AG04450 (cell line): ENCODE data around the gene EPN3. TPM values are rescaled to one million over a fixed set of nuclear protein-coding genes. Genes with fewer than 3 reads are reported as not detected.
A peak's percentile ranks its signal among the peaks of the same experiment; 100 is the strongest.

Experiments
- CTCF ChIA-PET: fragments of 300-600, 350-600 bp; formaldehyde crosslinking; extraction: SDS; loops from one replicate; lab custom pipeline; 2022; ENCODE audit warnings: antibody characterized with exemption, inconsistent platforms; lab: Charles Lee
- POLR2A ChIA-PET: fragments of 350-600 bp; formaldehyde crosslinking; extraction: SDS; loops from one replicate; lab custom pipeline; 2021; ENCODE audit warnings: antibody characterized with exemption, inconsistent platforms; lab: Yijun Ruan, JAX
- DNase-seq: peaks from one replicate; pipeline ENCODE4 v3.0.0-alpha.2; 2011; ENCODE audit warnings: low read depth, low spot score
- H3K27ac ChIP-seq: one replicate; pipeline ENCODE4 v1.5.1; 2012; ENCODE audit warnings: low read depth, low read length, control low read depth
- H3K27me3 ChIP-seq: one replicate; pipeline ENCODE4 v1.6.0; 2012; ENCODE audit warnings: low read length; ENCODE audit not compliant: control insufficient read depth, insufficient read depth
- H3K4me3 ChIP-seq: 2 replicates; pipeline ENCODE4 v1.5.1; 2011; ENCODE audit warnings: mild to moderate bottlenecking, low read depth, low read length, control low read depth
- H3K9me3 ChIP-seq: 2 replicates; pipeline ENCODE4 v1.5.1; 2012; ENCODE audit warnings: low read length; ENCODE audit not compliant: control insufficient read depth, insufficient read depth
- CTCF ChIP-seq: IDR thresholded peaks from 2 replicates; pipeline ENCODE4 v1.5.1; 2011; ENCODE audit warnings: low read depth, low read length, control low read depth, inconsistent platforms
- polyA plus RNA-seq: library from polyadenylated mRNA; depleted of rRNA; stranded (reverse); fragments of >200 nt; gene quantifications from 2 replicates; pipeline ENCODE4 v1.2.3, GENCODE V29; 2011

EPN3 gene
- polyA plus RNA-seq, 1 experiment, result not detected

GRCh38 chr17:50540560-50541401, 8.2 kb downstream of the EPN3 start:
- no peaks in the 10 kb centered on the region for H3K27me3 ChIP-seq
- ChIA-PET POLR2A (no interaction called here), CTCF (interaction anchor here (1.4 to 2.1 kb wide), 3 partner anchors 9 to 87 kb away, joined by 5 to 16 read pairs (median 7); no protein-coding TSS in a partner anchor)
- no peaks in the 10 kb centered on the region; the same call in 1 of the 2 replicates for H3K9me3 ChIP-seq
- no peak overlapping the region for H3K27ac ChIP-seq
- TF ChIP-seq CTCF, result no peak
- no peak for DNase-seq
- H3K4me3 ChIP-seq, result no peak overlapping the region

GRCh38 chr17:50541402-50541715, 8.8 kb downstream of the EPN3 start:
- H3K27me3 ChIP-seq, result no peaks in the 10 kb centered on the region
- DNase-seq, result no peak
- no peaks in the 10 kb centered on the region; the same call in 1 of the 2 replicates for H3K9me3 ChIP-seq
- peak overlapping the region; percentile 61 for H3K4me3 ChIP-seq
- no peak for TF ChIP-seq CTCF
- POLR2A ChIA-PET, result interaction anchor here (0.6 to 1.2 kb wide), 2 partner anchors 10 to 176 kb away, joined by 3 to 6 read pairs; no protein-coding TSS in a partner anchor
- H3K27ac ChIP-seq, result no peak overlapping the region
- CTCF ChIA-PET, result interaction anchor here (1.4 to 2.1 kb wide), 3 partner anchors 9 to 86 kb away, joined by 5 to 16 read pairs (median 7); no protein-coding TSS in a partner anchor

- Histone ChIP-seq H3K27me3 (no peaks in the 10 kb centered on the region), H3K9me3 (no peaks in the 10 kb centered on the region; the same call in 1 of the 2 replicates), H3K27ac (no peak overlapping the region), H3K4me3 (peak overlapping the region; percentile 68)
- ChIA-PET CTCF (interaction anchor here (0.6 to 2.1 kb wide), 9 partner anchors 8 to 300 kb away, joined by 3 to 16 read pairs (median 4); no protein-coding TSS in a partner anchor), POLR2A (interaction anchor here (0.6 to 1.2 kb wide), 7 partner anchors 9 to 177 kb away, joined by 3 to 10 read pairs (median 4); no protein-coding TSS in a partner anchor)
- TF ChIP-seq CTCF, result peak; percentile 21; the same call in 1 of the 2 replicates
- DNase-seq, result no peak
These were observed 9.5 kb downstream of the EPN3 start for GRCh38 chr17:50541716-50542688.

GRCh38 chr17:50542795-50543774, 10.6 kb downstream of the EPN3 start:
- POLR2A ChIA-PET, result interaction anchor here (0.8 to 1.6 kb wide), 6 partner anchors 8 to 323 kb away, joined by 3 to 4 read pairs (median 4); partner anchors contain the start of gene TOB1

More at GRCh38 chr17:50542795-50543774, 10.6 kb downstream of the EPN3 start:
- peak overlapping the region; percentile 68; the same call in 1 of the 2 replicates for H3K4me3 ChIP-seq
- CTCF ChIA-PET, result interaction anchor here (0.6 to 2.2 kb wide), 10 partner anchors 7 to 301 kb away, joined by 3 to 16 read pairs (median 4); no protein-coding TSS in a partner anchor
- H3K27me3 ChIP-seq, result no peaks in the 10 kb centered on the region
- no peak overlapping the region for H3K27ac ChIP-seq
- no peak for TF ChIP-seq CTCF
- DNase-seq, result no peak
- no peaks in the 10 kb centered on the region; the same call in 1 of the 2 replicates for H3K9me3 ChIP-seq
